Measurements from ENCODE around the gene ATP13A1.
A peak's percentile ranks its signal among the peaks of the same experiment; 100 is the strongest.

ATP13A1 gene

DNA sequence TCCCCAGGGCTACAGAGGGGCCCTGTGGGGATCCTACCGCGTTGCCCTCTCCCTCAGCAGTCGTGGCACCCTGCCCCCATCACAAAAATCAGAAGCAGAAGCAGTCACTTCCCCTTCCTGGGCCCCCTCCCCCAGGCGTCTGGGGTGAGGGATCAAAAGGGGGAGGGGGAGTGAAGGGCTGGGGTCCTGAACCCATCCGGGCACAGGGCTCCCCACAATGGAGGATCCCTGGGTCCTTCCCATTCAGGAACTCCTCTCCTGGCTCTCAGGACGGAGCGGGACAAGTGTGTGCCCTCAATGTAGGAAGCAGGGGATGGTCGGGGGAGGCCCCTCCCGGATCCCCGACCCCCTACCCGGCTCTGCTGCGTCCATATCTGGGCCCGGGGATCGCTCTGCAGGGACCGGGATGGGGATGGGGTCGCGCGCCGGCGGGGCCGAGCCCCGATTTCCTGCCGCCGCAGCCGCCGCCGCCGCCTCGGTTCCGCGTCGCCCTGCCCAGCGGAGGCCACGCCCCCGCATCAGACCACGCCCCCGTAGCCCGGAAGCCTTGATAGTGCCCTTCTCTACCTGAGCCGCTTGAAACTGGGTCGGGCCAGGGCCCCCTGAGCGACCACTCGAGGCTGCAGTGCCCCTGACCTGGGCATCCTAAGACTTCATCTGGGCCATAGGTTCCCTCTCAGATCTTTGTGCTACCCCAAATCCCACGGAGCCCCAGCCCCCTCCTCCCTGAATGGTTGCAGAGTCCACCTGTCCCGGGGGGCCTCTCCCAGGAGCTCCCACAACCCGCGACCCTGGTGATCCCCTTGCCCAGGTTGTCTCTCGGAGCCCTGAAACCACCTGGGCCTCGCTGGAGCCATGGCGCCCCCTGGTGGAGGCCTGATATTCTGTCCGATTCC lies 20.1 kb downstream of the ATP13A1 start, which contains the start of gene GMIP:
GMIP (minus strand) TSS at position 500 of the 896 bp plus-strand sequence; CDS start at position 372, 128 bp downstream.
- DNase-seq (ENCODE audit: low read depth) = no peak

DNA sequence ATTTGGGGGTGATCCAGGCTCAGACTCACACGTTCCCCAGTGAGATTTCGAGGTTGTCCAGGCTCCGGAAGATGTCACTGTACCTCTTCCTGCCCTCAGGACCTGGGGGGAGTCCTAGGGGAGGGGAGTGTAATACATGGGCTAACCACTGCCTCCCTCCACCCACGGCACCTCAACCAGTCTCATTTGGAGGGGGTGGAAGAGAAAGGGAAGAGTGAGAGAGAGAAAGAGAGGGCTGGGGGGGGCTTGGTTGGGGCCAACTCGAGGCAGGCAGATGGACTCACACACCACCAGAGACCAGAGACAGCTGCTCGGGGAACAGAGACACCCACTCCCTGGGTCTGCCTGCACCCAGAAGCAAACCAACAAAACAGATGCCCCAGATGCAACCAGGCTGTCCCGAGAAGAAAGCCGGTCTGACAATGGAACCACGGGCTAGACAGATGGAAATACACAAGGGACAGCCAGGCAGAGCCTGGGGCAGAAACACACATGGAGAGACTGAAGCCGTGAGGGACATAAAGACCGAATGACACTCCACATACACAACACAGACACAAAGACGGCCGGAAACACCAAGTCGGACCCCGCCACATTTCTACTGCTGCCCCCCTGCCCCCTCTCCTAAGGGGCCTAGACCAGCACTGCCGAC lies 20.8 kb downstream of the ATP13A1 start:
- no peak for DNase-seq (ENCODE audit: low read depth)

GRCh38 chr19:19637523-19638251 lies 25.8 kb downstream of the ATP13A1 start:
- no peak for DNase-seq (ENCODE audit: low read depth)

DNA sequence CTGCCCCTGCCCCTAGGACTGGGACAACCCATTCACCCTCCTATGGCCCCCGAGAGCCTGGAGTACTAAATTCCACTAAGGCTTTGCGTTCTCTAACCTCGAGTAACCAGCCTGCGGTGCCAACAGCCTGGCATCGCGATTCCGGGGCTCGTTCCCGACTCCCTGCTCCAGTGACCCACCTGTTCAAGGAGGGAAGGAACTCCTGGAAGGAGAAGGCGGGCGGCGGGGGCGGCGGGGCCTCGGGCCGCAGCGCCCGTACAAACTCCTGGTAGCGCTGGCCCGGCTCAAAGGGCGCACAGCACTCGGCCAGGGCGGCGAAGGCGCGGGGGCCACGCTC lies 26.3 kb downstream of the ATP13A1 start:
- DNase-seq (ENCODE audit: low read depth) = no peak

DNA sequence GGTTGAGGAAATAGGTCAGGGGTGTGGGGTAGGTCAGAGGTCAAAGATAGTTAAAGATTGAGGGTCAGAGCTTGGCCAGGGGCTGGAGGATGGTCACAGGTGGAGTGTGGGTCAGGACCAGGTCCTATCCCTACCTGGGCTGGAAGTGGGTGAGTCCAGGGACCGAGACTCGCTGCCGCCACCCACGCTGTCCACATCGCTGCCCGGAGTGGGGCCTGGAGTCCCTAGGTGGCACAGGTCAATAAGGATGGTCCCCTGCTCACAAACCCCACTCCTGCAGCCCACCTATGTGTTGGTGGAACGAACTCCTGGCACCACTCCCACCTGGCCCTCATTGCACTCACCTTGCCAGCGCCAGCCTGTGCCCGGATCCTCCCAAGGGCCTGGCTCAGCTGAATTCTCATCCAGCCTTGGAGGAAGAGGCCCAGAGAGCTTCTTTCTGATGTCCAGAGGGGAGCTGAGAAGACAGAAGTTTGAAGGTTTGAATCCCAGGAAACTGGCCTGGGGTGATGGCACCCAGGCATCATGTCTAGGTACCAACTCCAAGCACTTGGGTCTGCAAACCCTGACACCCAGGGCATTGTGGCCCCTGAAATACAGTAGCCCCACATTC lies 26.8 kb downstream of the ATP13A1 start:
- no peak for DNase-seq (ENCODE audit: low read depth)

GRCh38 chr19:19635313-19635702 lies 28.2 kb downstream of the ATP13A1 start:
- no peak for DNase-seq (ENCODE audit: low read depth)

DNA sequence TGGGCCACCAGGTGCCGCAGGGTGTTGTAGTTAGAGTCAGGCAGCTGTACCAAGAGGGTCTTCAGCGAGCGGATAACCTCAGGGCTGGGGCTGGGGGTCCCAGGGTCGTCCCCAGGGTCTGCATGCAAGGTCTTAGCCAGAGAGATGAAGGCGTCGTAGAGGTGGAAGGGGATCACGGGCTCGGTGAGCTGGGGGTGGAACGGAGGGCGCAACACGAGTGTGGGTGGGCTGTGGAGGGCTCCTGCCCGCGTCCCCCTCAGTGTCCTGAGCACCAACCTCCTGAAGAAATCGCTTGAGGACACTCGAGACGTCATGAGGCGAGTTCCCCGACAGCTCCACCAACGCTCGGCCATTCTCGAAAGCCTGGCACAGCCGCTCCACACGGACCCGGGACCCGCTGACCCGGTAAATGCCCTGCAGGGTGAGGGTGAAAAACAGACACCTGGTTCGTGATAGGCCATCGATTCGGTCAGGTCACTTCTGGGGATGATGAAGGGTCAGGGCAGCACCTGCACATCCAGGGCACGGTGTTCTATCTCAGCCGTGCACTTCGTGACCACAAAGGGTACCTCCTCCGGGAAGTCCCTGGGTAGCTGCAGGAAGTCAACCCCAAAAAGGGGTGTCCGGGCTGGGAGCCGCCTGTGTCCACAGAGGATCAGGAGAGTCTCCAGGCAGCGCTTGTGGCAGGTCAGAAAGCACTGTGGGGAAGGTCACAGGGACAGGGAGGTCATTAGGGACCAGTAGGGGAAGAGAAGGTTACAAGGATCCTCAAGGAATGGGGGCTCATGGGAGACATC lies 28.8 kb downstream of the ATP13A1 start:
- DNase-seq (ENCODE audit: low read depth) = no peak

- DNase-seq (ENCODE audit: low read depth) = no peak
Observed at GRCh38 chr19:19633711-19634515, 29.6 kb downstream of the ATP13A1 start.

DNA sequence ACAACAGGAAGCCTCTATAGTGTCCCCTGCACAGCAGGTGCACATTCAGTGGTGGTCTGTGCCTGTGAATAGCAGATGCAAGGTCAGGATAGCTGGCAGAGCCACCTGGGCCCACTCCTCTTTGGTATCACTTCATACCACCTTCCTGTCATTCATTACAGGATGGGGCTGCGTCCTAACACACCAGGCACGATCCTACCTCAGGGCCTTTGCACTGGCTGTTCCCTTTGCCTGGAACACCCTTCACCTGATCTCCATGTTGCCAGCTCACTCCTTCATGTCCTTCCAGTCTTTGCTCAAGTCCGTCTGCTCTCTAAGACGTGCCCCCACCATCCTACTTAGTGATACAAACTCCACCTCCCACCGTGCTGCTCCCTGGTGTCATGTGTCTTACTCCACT lies 30.8 kb downstream of the ATP13A1 start:
- DNase-seq (ENCODE audit: low read depth) = no peak

- no peak for DNase-seq (ENCODE audit: low read depth)
Observed at GRCh38 chr19:19631346-19631745, 32.1 kb downstream of the ATP13A1 start.

GRCh38 chr19:19630426-19630825 lies 33.0 kb downstream of the ATP13A1 start:
- no peak for DNase-seq (ENCODE audit: low read depth)

DNA sequence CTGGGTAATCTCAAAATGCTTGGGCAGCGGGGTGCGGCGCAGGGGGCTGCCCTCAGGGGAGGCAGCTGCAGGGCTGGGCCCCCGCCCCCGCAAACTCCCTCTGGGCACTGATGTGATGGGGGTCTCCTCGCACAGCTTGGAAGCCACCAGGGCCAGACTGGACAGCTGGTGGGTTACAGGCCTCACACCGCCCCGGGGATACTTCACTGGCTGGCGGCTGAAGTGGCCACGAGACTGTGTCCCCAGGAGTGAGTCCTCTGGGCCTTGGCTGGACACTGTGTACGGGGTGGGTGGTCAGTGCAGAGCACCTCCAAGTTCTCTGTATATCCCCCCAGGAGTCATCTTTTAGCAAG lies 33.4 kb downstream of the ATP13A1 start:
- DNase-seq (ENCODE audit: low read depth) = no peak

- DNase-seq (ENCODE audit: low read depth) = peak; percentile 76
Observed at GRCh38 chr19:19628501-19629134, 34.9 kb downstream of the ATP13A1 start.

DNA sequence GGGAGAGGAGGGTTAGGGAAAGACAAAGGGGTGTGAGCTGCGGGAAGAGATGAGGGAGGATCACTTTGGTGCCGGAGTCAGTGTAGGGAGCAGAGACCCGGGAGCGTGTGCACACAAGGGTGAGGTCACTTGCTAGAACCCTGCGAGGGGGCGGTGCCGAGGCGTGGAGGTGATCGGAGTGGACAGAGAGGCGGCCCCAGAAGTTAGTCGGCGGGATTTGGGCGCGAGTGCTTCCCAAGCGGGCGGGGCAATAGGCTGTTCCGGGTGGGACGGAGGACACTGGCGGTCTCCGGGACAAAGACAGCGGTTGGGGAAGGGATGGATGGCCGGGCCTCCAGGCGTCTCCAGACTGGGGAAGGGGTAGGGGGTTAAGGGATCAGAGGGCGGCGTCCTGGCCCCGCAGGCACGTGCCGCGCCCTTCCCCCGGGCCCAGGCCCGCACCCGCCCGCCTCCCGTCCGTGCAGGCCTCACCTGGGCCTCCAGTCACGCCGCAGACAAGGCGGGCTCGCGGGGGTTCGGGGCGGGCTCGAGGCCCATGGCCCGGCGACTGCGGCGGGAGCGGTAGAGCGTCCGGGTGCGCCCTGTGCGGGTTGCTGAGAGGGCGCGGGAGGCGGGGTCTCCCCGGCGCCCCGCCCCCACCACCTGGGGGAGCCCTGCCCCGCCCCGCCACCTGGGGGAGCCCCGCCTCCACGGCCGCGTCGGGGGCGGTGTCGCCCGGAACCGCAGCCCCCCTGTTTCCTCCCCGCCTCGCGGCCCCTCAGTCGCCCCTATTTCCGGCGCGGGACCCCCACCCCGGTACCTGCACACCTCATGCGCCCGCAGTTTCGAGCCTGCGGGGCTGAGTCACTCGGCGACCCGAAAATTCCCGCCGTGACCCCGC lies 35.6 kb downstream of the ATP13A1 start, which contains the start of gene LPAR2:
LPAR2 (minus strand) TSS at position 600 of the 880 bp plus-strand sequence. CDS start 945 bp downstream, outside the sequence.
- DNase-seq (ENCODE audit: low read depth) = no peak

DNA sequence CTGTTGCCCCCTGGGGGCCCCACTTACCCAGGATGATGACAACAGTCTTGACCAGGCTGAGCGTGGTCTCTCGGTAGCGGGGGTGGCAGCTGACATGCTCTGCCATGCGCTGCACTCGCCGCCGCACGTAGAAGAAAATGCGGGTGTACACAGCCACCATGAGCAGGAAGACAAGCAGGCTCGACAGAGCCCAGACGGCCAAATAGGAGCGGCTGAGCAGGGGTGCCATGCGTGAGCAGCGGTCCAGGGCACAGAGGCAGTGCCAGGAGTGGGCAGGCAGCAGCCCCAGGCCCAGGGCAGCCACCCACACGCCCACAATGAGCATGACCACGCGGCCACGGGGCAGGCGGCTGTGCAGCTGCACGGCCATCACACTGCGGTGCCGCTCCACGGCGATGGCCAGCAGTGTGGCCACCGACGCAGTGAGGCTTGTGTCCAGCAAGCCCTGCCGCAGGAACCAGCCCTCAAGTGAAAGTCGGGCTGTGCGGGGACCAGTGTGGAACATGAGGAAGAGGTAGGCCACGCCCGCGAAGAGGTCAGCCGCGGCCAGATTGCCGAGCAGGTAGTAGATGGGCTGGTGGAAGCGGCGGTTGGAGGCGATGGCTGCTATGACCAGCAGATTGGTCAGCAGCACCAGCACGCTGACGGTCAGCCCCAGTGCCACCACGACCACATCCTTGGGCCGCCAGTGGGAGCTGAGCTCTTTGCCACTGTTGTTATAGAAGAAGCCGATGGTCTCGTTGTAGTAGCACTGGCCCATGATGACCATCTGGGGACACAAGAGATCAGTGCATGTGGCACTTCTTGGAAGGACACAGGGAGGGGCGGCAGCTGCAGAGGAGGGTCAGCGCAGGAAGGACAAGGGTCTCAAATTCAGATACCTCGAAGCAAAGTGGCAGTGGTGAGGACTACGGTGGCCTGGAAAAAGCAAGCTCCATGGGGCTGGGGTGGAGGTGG lies 36.7 kb downstream of the ATP13A1 start:
- no peak for DNase-seq (ENCODE audit: low read depth)

GRCh38 chr19:19624032-19624570 lies 39.4 kb downstream of the ATP13A1 start:
- no peak for DNase-seq (ENCODE audit: low read depth)

- DNase-seq (ENCODE audit: low read depth) = no peak
Observed at GRCh38 chr19:19623383-19623782, 40.1 kb downstream of the ATP13A1 start.

GRCh38 chr19:19619849-19620210 lies 43.6 kb downstream of the ATP13A1 start:
- no peak for DNase-seq (ENCODE audit: low read depth)
